ENCODE results near the gene ITGA6. TPM values are rescaled to one million over a fixed set of nuclear protein-coding genes. Genes with fewer than 3 reads are reported as not detected.
"Not testable (repeated sequence)": the region's sequence is repeated elsewhere in the genome, so short reads cannot be mapped to it uniquely, and the experiment has no call there.

The ITGA6 gene
- total RNA-seq, 2 experiments from 2014 or later: 0.38 TPM; not detected in 1

- peaks cover 19% of the 10 kb centered on the region for H3K9me3 ChIP-seq (ENCODE audit: low read length)
- no peaks in the 10 kb centered on the region for H3K9me2 ChIP-seq (ENCODE audit: insufficient read depth, low read length)
- H3K27ac ChIP-seq (ENCODE audit: low read depth, low read length, poor library complexity, severe bottlenecking): no peak overlapping the region
- POLR2A ChIA-PET: interaction anchor here (1.2 kb wide), 1 partner anchor 9 kb away, joined by 5 read pairs; no protein-coding TSS in a partner anchor
- no peak overlapping the region for H3K4me3 ChIP-seq (ENCODE audit: low read depth, low read length, poor library complexity, severe bottlenecking)
- H3K4me2 ChIP-seq (ENCODE audit: low read length): no peak overlapping the region
- H2AFZ ChIP-seq (ENCODE audit: low read length): no peak overlapping the region
- no peaks in the 10 kb centered on the region for H3K79me2 ChIP-seq (ENCODE audit: insufficient read depth, low read depth, low read length)
- TF ChIP-seq EZH2phosphoT487 (IDR thresholded peaks at IDR 0.05; ENCODE audit: borderline replicate concordance, low read depth, low read length): no peak
- no peak for TF ChIP-seq CTCF (conservative IDR thresholded peaks at IDR 0.05; ENCODE audit: low read length)
- no peak for DNase-seq (ENCODE audit: low spot score)
- BruUV-seq (replicated peaks): no TSS peak
- CTCF ChIA-PET (ENCODE audit: unreplicated experiment): no interaction called here
- H3K36me3 ChIP-seq (ENCODE audit: insufficient read depth, low read length): no peaks in the 10 kb centered on the region
- intact Hi-C loops (cut with micrococcal nuclease; ENCODE audit: unreplicated experiment): no loop called here
- no peaks in the 10 kb centered on the region for H3K4me1 ChIP-seq (ENCODE audit: insufficient read depth, low read length, poor library complexity, severe bottlenecking)
- no peaks in the 10 kb centered on the region for H4K20me1 ChIP-seq (ENCODE audit: insufficient read depth, low read length)
These were observed 113.0 kb downstream of the ITGA6 start for GRCh38 chr2:172540421-172540820.

- no peaks in the 10 kb centered on the region for H3K9me2 ChIP-seq (ENCODE audit: insufficient read depth, low read length)
- intact Hi-C loops (cut with micrococcal nuclease; ENCODE audit: unreplicated experiment): no loop called here
- no peak overlapping the region for H3K4me2 ChIP-seq (ENCODE audit: low read length)
- peaks cover 6% of the 10 kb centered on the region; the same call in 1 of the 2 replicates for H3K36me3 ChIP-seq (ENCODE audit: insufficient read depth, low read length)
- no peak for TF ChIP-seq EZH2phosphoT487 (IDR thresholded peaks at IDR 0.05; ENCODE audit: borderline replicate concordance, low read depth, low read length)
- TF ChIP-seq CTCF (conservative IDR thresholded peaks at IDR 0.05; ENCODE audit: low read length): no peak
- H3K79me2 ChIP-seq (ENCODE audit: insufficient read depth, low read depth, low read length): no peaks in the 10 kb centered on the region
- H3K27ac ChIP-seq (ENCODE audit: low read depth, low read length, poor library complexity, severe bottlenecking): no peak overlapping the region
- DNase-seq (ENCODE audit: low spot score): no peak
- POLR2A ChIA-PET: no interaction called here
- H3K4me1 ChIP-seq (ENCODE audit: insufficient read depth, low read length, poor library complexity, severe bottlenecking): no peaks in the 10 kb centered on the region
- no TSS peak for BruUV-seq (replicated peaks)
- CTCF ChIA-PET (ENCODE audit: unreplicated experiment): no interaction called here
- no peak overlapping the region for H2AFZ ChIP-seq (ENCODE audit: low read length)
- peaks cover 25% of the 10 kb centered on the region; the same call in 1 of the 2 replicates for H3K9me3 ChIP-seq (ENCODE audit: low read length)
- H4K20me1 ChIP-seq (ENCODE audit: insufficient read depth, low read length): no peaks in the 10 kb centered on the region
- H3K4me3 ChIP-seq (ENCODE audit: low read depth, low read length, poor library complexity, severe bottlenecking): no peak overlapping the region
These were observed 118.2 kb downstream of the ITGA6 start for GRCh38 chr2:172545408-172546075.

GRCh38 chr2:172549131-172549530, 121.7 kb downstream of the ITGA6 start:
- no peaks in the 10 kb centered on the region for H3K9me2 ChIP-seq (ENCODE audit: insufficient read depth, low read length)
- H3K4me1 ChIP-seq (ENCODE audit: insufficient read depth, low read length, poor library complexity, severe bottlenecking): no peaks in the 10 kb centered on the region
- ChIA-PET CTCF (ENCODE audit: unreplicated experiment) (no interaction called here), POLR2A (no interaction called here)
- DNase-seq (ENCODE audit: low spot score): no peak
- H3K9me3 ChIP-seq (ENCODE audit: low read length): peaks cover 22% of the 10 kb centered on the region; the same call in 1 of the 2 replicates
- H3K4me3 ChIP-seq (ENCODE audit: low read depth, low read length, poor library complexity, severe bottlenecking): no peak overlapping the region
- no peak overlapping the region for H3K4me2 ChIP-seq (ENCODE audit: low read length)
- no peak overlapping the region for H3K27ac ChIP-seq (ENCODE audit: low read depth, low read length, poor library complexity, severe bottlenecking)
- H4K20me1 ChIP-seq (ENCODE audit: insufficient read depth, low read length): no peaks in the 10 kb centered on the region
- TF ChIP-seq EZH2phosphoT487 (IDR thresholded peaks at IDR 0.05; ENCODE audit: borderline replicate concordance, low read depth, low read length) (no peak), CTCF (conservative IDR thresholded peaks at IDR 0.05; ENCODE audit: low read length) (no peak)
- no peaks in the 10 kb centered on the region; the same call in 1 of the 2 replicates for H3K79me2 ChIP-seq (ENCODE audit: insufficient read depth, low read depth, low read length)
- H2AFZ ChIP-seq (ENCODE audit: low read length): no peak overlapping the region
- H3K36me3 ChIP-seq (ENCODE audit: insufficient read depth, low read length): peaks cover 6% of the 10 kb centered on the region; the same call in 1 of the 2 replicates
- intact Hi-C loops (cut with micrococcal nuclease; ENCODE audit: unreplicated experiment): no loop called here
- no TSS peak for BruUV-seq (replicated peaks)

- POLR2A ChIA-PET: interaction anchor here (0.7 kb wide), 1 partner anchor 669 kb away, joined by 3 read pairs; no protein-coding TSS in a partner anchor
- H3K36me3 ChIP-seq (ENCODE audit: insufficient read depth, low read length); CTCF ChIA-PET (ENCODE audit: unreplicated experiment); H3K4me3 ChIP-seq (ENCODE audit: low read depth, low read length, poor library complexity, severe bottlenecking); H3K79me2 ChIP-seq (ENCODE audit: insufficient read depth, low read depth, low read length); BruUV-seq (replicated peaks); H4K20me1 ChIP-seq (ENCODE audit: insufficient read depth, low read length); H3K4me1 ChIP-seq (ENCODE audit: insufficient read depth, low read length, poor library complexity, severe bottlenecking); DNase-seq (ENCODE audit: low spot score); H3K4me2 ChIP-seq (ENCODE audit: low read length); H3K27ac ChIP-seq (ENCODE audit: low read depth, low read length, poor library complexity, severe bottlenecking); H3K9me2 ChIP-seq (ENCODE audit: insufficient read depth, low read length); H2AFZ ChIP-seq (ENCODE audit: low read length): not testable (repeated sequence)
- intact Hi-C loops (cut with micrococcal nuclease; ENCODE audit: unreplicated experiment): loop anchor here (10.0 kb wide), 1 partner anchor 1115 kb away; the partner anchor contains the start of genes DCAF17 and METTL8
- peaks cover 22% of the 10 kb centered on the region; the same call in 1 of the 2 replicates for H3K9me3 ChIP-seq (ENCODE audit: low read length)
These were observed 122.4 kb downstream of the ITGA6 start for GRCh38 chr2:172549802-172550201.

All from OCI-LY7 (cell line).